ENCODE data around the gene DUSP9.

- TF ChIP-seq POLR2A (IDR thresholded peaks at IDR 0.05; ENCODE audit: low read depth, low read length) (no peak), TAF1 (IDR thresholded peaks at IDR 0.05; ENCODE audit: low read depth, low read length) (no peak), PAX5 (IDR thresholded peaks at IDR 0.05; ENCODE audit: insufficient read depth, low read length, severe bottlenecking) (no peak)
Observed at GRCh38 chrX:153662266-153662665, 15.3 kb downstream of the DUSP9 start.
